A549 (cell line): ENCODE measurements around the gene KIF12. TPM values are rescaled to one million over a fixed set of nuclear protein-coding genes. Genes with fewer than 3 reads are reported as not detected.

Source experiments
- ATAC-seq, 2 experiments: fragments of 200-7000 bp in 1 of 2; fragments of >200 bp in 1 of 2; cut with Nextera tagmentation in 1 of 2; cut with Tn5 transposase in 1 of 2; 3 replicates each; pipeline versions ENCODE4 v1.8.0 to v1.9.1; 2018 to 2020; ENCODE audit warnings: mild to moderate bottlenecking in 1 of 2, moderate library complexity in 1 of 2
- CTCF ChIA-PET: fragments of 300-600 bp; sonication (Branson Sonifier 250); formaldehyde crosslinking; extraction: SDS; loops from one replicate; lab custom pipeline; 2021; ENCODE audit warnings: antibody characterized with exemption, inconsistent platforms; lab: Yijun Ruan, JAX
- POLR2A ChIA-PET: fragments of 350-600 bp; formaldehyde crosslinking; extraction: SDS; loops from one replicate; lab custom pipeline; 2021; ENCODE audit warnings: antibody characterized with exemption, inconsistent platforms; lab: Yijun Ruan, JAX
- DNase-seq, 2 experiments: peaks; one replicate each; pipeline versions ENCODE4 v3.0.0 to v3.0.0-alpha.2; 2011 to 2016; ENCODE audit warnings: low read depth in 1 of 2, low spot score in 1 of 2
- FAIRE-seq: peaks from 2 replicates; lab custom pipeline; 2011; peaks lifted over from hg19 to GRCh38; lab: Jason Lieb, UNC
- H3K27ac ChIP-seq, 2 experiments: fragments of >200 bp; sonication (Bioruptor Twin); formaldehyde crosslinking; 3 replicates each; pipeline ENCODE4 v1.5.1; 2016 to 2017
- H3K4me1 ChIP-seq: fragments of >200 bp; sonication (Bioruptor Twin); formaldehyde crosslinking; 3 replicates; pipeline ENCODE4 v1.6.1; 2016
- H3K4me2 ChIP-seq: fragments of >200 bp; sonication (Bioruptor Twin); formaldehyde crosslinking; 3 replicates; pipeline ENCODE4 v1.6.1; 2016
- H3K4me3 ChIP-seq: fragments of >200 bp; sonication (Bioruptor Twin); formaldehyde crosslinking; 3 replicates; pipeline ENCODE4 v1.5.1; 2016
- H3K9me3 ChIP-seq: fragments of >200 bp; sonication (Bioruptor Twin); formaldehyde crosslinking; 3 replicates; pipeline ENCODE4 v1.6.1; 2016
- CBX8 ChIP-seq: fragments of 200-600 bp; sonication (generic); IDR thresholded peaks from 2 replicates; pipeline ENCODE4 v1.6.1; 2016
- CHD4 ChIP-seq: fragments of 200-600 bp; sonication (generic); IDR thresholded peaks from 2 replicates; pipeline ENCODE4 v1.6.1; 2016; ENCODE audit warnings: antibody characterized with exemption, mild to moderate bottlenecking, borderline replicate concordance
- ESRRA ChIP-seq: fragments of 150-350 bp; IDR thresholded peaks from 2 replicates; pipeline ENCODE4 v1.6.1; 2014; ENCODE audit warnings: mild to moderate bottlenecking, low read length, borderline replicate concordance
- FOSB ChIP-seq: fragments of 250-450 bp; sonication (Bioruptor Pico); IDR thresholded peaks from 2 replicates; pipeline ENCODE4 v1.5.0; 2020; ENCODE audit warnings: mild to moderate bottlenecking, moderate library complexity
- FOSL2 ChIP-seq, 2 experiments: fragments of 450-650 bp in 1 of 2; fragments of >200 bp in 1 of 2; sonication (Bioruptor Twin) in 1 of 2; formaldehyde crosslinking; IDR thresholded peaks; 2 replicates each; pipeline versions ENCODE4 v1.5.0 to v1.6.1; 2016 to 2020; ENCODE audit warnings: mild to moderate bottlenecking in 1 of 2, moderate library complexity in 1 of 2
- HDAC2 ChIP-seq: fragments of 200-600 bp; sonication (generic); IDR thresholded peaks from 2 replicates; pipeline ENCODE4 v1.6.1; 2016
- JUNB ChIP-seq: fragments of >200 bp; sonication (Bioruptor Twin); formaldehyde crosslinking; IDR thresholded peaks from 2 replicates; pipeline ENCODE4 v1.6.1; 2016
- MAZ ChIP-seq: fragments of 150-350 bp; IDR thresholded peaks from 2 replicates; pipeline ENCODE4 v1.6.1; 2014; ENCODE audit warnings: antibody characterized with exemption, low read depth, low read length, borderline replicate concordance
- NFE2L2 ChIP-seq: fragments of 150-350 bp; conservative IDR thresholded peaks from 2 replicates; pipeline ENCODE4 v1.6.1; 2014; ENCODE audit warnings: low read length
- RAD21 ChIP-seq, 2 experiments: fragments of >200 bp in 1 of 2; sonication (Bioruptor Twin) in 1 of 2; formaldehyde crosslinking in 1 of 2; IDR thresholded peaks in 1 of 2; conservative IDR thresholded peaks in 1 of 2; 2 replicates in 1 of 2; 3 replicates in 1 of 2; pipeline ENCODE4 v1.6.1; 2012 to 2018; ENCODE audit warnings: inconsistent platforms in 1 of 2
- RARB ChIP-seq: fragments of 250-450 bp; sonication (Bioruptor Pico); IDR thresholded peaks from 2 replicates; pipeline ENCODE4 v1.8.0; 2021; ENCODE audit warnings: mild to moderate bottlenecking, moderate library complexity
- RFX5 ChIP-seq: fragments of 450-650 bp; IDR thresholded peaks from 2 replicates; pipeline ENCODE4 v1.7.1; 2014; ENCODE audit warnings: antibody characterized with exemption, mild to moderate bottlenecking, moderate library complexity
- RNF2 ChIP-seq: fragments of 200-600 bp; sonication (generic); IDR thresholded peaks from 2 replicates; pipeline ENCODE4 v1.6.1; 2016; ENCODE audit warnings: low read depth, mild to moderate bottlenecking, antibody characterized with exemption, moderate library complexity, borderline replicate concordance
- SREBF2 ChIP-seq: fragments of 450-650 bp; IDR thresholded peaks from 2 replicates; pipeline ENCODE4 v1.6.1; 2014; ENCODE audit warnings: mild to moderate bottlenecking, moderate library complexity
- TFCP2L1 ChIP-seq: fragments of 250-450 bp; sonication (Bioruptor Pico); IDR thresholded peaks from 2 replicates; pipeline ENCODE4 v1.5.0; 2021; ENCODE audit warnings: mild to moderate bottlenecking
- WGBS: methylation state at CpG from one replicate; pipeline ENCODE4 v1.1.6; 2017; ENCODE audit errors: missing lambda C conversion rate; 5-methylcytosine and 5-hydroxymethylcytosine counted together
- polyA plus RNA-seq, 4 experiments: library from polyadenylated mRNA; depleted of rRNA in 3 of 4; stranded (reverse); fragments of >200 nt; fragmentation: RNase III in 1 of 4; extraction: RNeasy Plus Mini Kit Qiagen cat#74134 plus additional on column Dnase treatment in 1 of 4; gene quantifications; 2 replicates in 3 of 4; 3 replicates in 1 of 4; pipeline ENCODE4 v1.2.3, GENCODE V29; 2011 to 2017
- TF ChIP-seq, protein P1 (sequence below): IDR thresholded peaks from 2 replicates; pipeline ENCODE4 v1.6.1; 2012
- TF ChIP-seq, protein P2 (sequence below): IDR thresholded peaks from 2 replicates; pipeline ENCODE4 v1.6.1; 2012
- TF ChIP-seq, protein P3 (sequence below): fragments of >200 bp; sonication (Bioruptor Twin); formaldehyde crosslinking; IDR thresholded peaks from 2 replicates; pipeline ENCODE4 v1.6.1; 2016
- TF ChIP-seq, protein P4 (sequence below): fragments of 200-600 bp; sonication (generic); IDR thresholded peaks from 2 replicates; pipeline ENCODE4 v1.6.1; 2016; ENCODE audit warnings: antibody characterized with exemption, mild to moderate bottlenecking, moderate library complexity
- TF ChIP-seq, protein P5 (sequence below): fragments of >200 bp; sonication (Bioruptor Twin); formaldehyde crosslinking; IDR thresholded peaks from 3 replicates; pipeline ENCODE4 v1.6.1; 2016

KIF12 gene
- polyA plus RNA-seq, 2 of the 4 experiments (the other 2 are of a cell fraction) = 6.0 to 6.3 TPM

DNA sequence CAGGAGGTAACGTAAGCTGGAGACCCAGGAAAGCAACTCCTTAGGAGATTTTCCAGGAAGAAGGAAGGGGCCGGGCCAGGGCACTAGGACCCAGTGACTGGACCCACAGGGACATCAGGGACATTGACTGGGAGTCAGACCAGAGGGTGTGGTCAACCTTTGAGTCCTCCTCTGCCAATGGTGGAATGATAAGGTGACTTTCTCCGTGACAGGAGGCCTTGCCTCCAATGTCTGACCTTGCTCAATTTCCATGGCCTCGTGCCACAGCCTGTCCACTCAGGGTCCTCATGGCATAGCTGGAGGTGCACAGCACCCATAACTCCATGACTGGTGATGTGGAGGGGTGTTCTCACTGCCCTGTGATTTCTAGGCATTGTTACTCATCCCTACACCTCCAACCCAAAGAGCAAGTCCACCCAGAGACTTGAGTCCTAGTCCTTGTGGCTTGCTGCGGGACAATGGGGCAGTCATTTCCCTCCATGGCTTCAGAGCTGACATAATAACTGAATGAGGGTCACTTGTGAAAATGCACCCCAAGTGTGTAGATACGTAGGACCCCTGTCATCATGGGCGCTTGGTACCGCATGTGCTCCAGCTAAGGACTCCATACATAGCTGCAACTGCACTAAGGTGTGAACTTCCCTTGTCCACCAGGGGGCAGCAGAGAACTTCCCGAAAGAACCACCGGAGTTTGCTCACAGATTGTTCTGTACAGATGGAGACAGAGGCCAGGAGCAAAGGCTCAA lies 16.9 kb downstream of the KIF12 start (continued):
- TF ChIP-seq JUNB (no peak), TFCP2L1 (CRISPR knock-in tag) (no peak), ESRRA (no peak), SREBF2 (no peak), FOSL2 (IDR thresholded peaks at IDR 0.05) (no peak), FOSL2 (CRISPR knock-in tag; IDR thresholded peaks at IDR 0.05) (no peak), CBX8 (no peak), RNF2 (no peak)
- TF ChIP-seq, protein P1, sequence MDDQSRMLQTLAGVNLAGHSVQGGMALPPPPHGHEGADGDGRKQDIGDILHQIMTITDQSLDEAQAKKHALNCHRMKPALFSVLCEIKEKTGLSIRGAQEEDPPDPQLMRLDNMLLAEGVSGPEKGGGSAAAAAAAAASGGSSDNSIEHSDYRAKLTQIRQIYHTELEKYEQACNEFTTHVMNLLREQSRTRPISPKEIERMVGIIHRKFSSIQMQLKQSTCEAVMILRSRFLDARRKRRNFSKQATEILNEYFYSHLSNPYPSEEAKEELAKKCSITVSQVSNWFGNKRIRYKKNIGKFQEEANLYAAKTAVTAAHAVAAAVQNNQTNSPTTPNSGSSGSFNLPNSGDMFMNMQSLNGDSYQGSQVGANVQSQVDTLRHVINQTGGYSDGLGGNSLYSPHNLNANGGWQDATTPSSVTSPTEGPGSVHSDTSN = no peak

DNA sequence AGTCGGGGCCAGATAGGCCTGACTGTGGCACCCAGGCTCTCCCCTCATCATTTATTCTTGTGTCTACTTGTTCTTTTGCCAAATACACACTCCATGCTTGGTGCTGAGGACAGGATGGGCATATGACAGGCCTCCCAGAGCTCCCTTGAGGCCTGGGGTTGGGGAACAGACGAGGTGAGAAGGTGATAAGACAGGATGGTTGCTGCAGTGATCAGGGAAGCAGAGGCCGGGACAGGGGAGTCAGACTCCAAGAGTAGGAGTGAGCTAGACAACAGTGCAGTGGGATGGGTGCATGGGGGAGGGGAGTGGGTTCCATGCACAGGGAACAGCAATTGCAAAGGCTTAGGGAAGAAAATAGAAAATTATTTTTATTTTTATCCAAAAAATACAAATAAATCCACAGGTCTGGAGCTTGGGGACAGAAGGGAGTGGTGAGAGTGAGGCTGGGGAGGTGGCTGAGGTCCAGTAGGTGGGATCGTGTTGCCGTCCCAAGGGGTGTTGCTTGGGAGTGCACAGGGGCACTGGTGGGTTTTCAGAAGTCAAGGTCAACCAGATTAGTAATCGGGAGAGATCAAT lies 17.6 kb downstream of the KIF12 start:
- CTCF ChIA-PET = interaction anchor here (0.8 to 10.1 kb wide), 36 partner anchors 9 to 316 kb away, joined by 3 to 191 read pairs (median 7); partner anchors contain the start of genes COL27A1 and KIF12
- Histone ChIP-seq H3K27ac (peak overlapping the region; percentile 93 to 94), H3K4me2 (peak overlapping the region; percentile 70), H3K4me3 (no peak overlapping the region), H3K9me3 (no peaks in the 10 kb centered on the region), H3K4me1 (peaks cover 78% of the 10 kb centered on the region)
- FAIRE-seq (no peak), DNase-seq (peak; percentile 41 to 70), ATAC-seq (peak; percentile 35 to 54)
- POLR2A ChIA-PET = no interaction called here
- 18% methylated on average over 6 of the region's 6 CpGs for WGBS
- TF ChIP-seq, protein P2, sequence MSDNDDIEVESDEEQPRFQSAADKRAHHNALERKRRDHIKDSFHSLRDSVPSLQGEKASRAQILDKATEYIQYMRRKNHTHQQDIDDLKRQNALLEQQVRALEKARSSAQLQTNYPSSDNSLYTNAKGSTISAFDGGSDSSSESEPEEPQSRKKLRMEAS = no peak; the same call in none of the 2 replicates
- TF ChIP-seq RFX5 (no peak), MAZ (no peak), TFCP2L1 (CRISPR knock-in tag) (no peak), CHD4 (no peak), SREBF2 (no peak), RARB (CRISPR knock-in tag) (no peak), RAD21 (conservative IDR thresholded peaks at IDR 0.05 in 1 of 2, IDR thresholded peaks at IDR 0.05 in 1 of 2) (no peak), NFE2L2 (no peak), CBX8 (no peak), FOSB (CRISPR knock-in tag) (no peak), HDAC2 (no peak)
- TF ChIP-seq, protein P3, sequence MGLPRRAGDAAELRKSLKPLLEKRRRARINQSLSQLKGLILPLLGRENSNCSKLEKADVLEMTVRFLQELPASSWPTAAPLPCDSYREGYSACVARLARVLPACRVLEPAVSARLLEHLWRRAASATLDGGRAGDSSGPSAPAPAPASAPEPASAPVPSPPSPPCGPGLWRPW = no peak
- TF ChIP-seq, protein P4, sequence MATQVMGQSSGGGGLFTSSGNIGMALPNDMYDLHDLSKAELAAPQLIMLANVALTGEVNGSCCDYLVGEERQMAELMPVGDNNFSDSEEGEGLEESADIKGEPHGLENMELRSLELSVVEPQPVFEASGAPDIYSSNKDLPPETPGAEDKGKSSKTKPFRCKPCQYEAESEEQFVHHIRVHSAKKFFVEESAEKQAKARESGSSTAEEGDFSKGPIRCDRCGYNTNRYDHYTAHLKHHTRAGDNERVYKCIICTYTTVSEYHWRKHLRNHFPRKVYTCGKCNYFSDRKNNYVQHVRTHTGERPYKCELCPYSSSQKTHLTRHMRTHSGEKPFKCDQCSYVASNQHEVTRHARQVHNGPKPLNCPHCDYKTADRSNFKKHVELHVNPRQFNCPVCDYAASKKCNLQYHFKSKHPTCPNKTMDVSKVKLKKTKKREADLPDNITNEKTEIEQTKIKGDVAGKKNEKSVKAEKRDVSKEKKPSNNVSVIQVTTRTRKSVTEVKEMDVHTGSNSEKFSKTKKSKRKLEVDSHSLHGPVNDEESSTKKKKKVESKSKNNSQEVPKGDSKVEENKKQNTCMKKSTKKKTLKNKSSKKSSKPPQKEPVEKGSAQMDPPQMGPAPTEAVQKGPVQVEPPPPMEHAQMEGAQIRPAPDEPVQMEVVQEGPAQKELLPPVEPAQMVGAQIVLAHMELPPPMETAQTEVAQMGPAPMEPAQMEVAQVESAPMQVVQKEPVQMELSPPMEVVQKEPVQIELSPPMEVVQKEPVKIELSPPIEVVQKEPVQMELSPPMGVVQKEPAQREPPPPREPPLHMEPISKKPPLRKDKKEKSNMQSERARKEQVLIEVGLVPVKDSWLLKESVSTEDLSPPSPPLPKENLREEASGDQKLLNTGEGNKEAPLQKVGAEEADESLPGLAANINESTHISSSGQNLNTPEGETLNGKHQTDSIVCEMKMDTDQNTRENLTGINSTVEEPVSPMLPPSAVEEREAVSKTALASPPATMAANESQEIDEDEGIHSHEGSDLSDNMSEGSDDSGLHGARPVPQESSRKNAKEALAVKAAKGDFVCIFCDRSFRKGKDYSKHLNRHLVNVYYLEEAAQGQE = no peak
- TF ChIP-seq, protein P1 = no peak
- TF ChIP-seq, protein P5, sequence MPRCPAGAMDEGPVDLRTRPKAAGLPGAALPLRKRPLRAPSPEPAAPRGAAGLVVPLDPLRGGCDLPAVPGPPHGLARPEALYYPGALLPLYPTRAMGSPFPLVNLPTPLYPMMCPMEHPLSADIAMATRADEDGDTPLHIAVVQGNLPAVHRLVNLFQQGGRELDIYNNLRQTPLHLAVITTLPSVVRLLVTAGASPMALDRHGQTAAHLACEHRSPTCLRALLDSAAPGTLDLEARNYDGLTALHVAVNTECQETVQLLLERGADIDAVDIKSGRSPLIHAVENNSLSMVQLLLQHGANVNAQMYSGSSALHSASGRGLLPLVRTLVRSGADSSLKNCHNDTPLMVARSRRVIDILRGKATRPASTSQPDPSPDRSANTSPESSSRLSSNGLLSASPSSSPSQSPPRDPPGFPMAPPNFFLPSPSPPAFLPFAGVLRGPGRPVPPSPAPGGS = no peak
